HEK293 (cell line): ENCODE measurements around the gene SGMS1.

Experiments
- CTCF ChIP-seq: fragments of 450-650 bp; formaldehyde crosslinking; IDR thresholded peaks from 2 replicates; pipeline ENCODE4 v1.5.1; 2016; ENCODE audit warnings: missing biosample characterization, missing genetic modification characterization
- KLF1 ChIP-seq: fragments of 450-650 bp; formaldehyde crosslinking; IDR thresholded peaks from 2 replicates; pipeline ENCODE4 v1.5.1; 2016; ENCODE audit warnings: missing biosample characterization, missing genetic modification characterization
- REST ChIP-seq: fragments of 450-650 bp; formaldehyde crosslinking; IDR thresholded peaks from 2 replicates; pipeline ENCODE4 v1.5.1; 2016; ENCODE audit warnings: missing biosample characterization, missing genetic modification characterization
- ZNF157 ChIP-seq: fragments of 450-650 bp; formaldehyde crosslinking; IDR thresholded peaks from 2 replicates; pipeline ENCODE4 v1.5.1; 2016; ENCODE audit warnings: missing biosample characterization, missing genetic modification characterization
- ZNF23 ChIP-seq: fragments of 450-650 bp; formaldehyde crosslinking; IDR thresholded peaks from 2 replicates; pipeline ENCODE4 v1.5.1; 2016; ENCODE audit warnings: missing biosample characterization, missing genetic modification characterization, borderline replicate concordance
- ZNF423 ChIP-seq: fragments of 450-650 bp; formaldehyde crosslinking; IDR thresholded peaks from 2 replicates; pipeline ENCODE4 v1.5.1; 2016; ENCODE audit warnings: missing biosample characterization, missing genetic modification characterization

- TF ChIP-seq ZNF23 (tag by site-specific recombination) (no peak), CTCF (tag by site-specific recombination) (no peak), ZNF423 (tag by site-specific recombination) (no peak), REST (no peak), KLF1 (no peak), ZNF157 (no peak)
These were observed 341.7 kb downstream of the SGMS1 start for GRCh38 chr10:50281967-50282522.
